GM13976 (cell line): Measurements from ENCODE around the gene SORBS1.

ENCODE experiments used
- DNase-seq: peaks from one replicate; pipeline ENCODE4 v3.0.0; 2012; ENCODE audit warnings: low spot score
- in situ Hi-C: fragments of 300-500 bp; cut with MboI; formaldehyde crosslinking; loops from one replicate; pipeline ENCODE4 v1.12.0; 2022; ENCODE audit warnings: low sequenced_read_pairs, mixed read lengths, inconsistent platforms; ENCODE audit not compliant: unreplicated experiment
- TF ChIP-seq, protein P1 (sequence below): IDR thresholded peaks from 2 replicates; pipeline ENCODE4 v1.5.1; 2012; ENCODE audit warnings: borderline replicate concordance, mild to moderate bottlenecking; ENCODE audit not compliant: insufficient read depth; ENCODE audit errors: extremely low read depth, missing control alignments, control extremely low read depth

SORBS1 gene

DNA sequence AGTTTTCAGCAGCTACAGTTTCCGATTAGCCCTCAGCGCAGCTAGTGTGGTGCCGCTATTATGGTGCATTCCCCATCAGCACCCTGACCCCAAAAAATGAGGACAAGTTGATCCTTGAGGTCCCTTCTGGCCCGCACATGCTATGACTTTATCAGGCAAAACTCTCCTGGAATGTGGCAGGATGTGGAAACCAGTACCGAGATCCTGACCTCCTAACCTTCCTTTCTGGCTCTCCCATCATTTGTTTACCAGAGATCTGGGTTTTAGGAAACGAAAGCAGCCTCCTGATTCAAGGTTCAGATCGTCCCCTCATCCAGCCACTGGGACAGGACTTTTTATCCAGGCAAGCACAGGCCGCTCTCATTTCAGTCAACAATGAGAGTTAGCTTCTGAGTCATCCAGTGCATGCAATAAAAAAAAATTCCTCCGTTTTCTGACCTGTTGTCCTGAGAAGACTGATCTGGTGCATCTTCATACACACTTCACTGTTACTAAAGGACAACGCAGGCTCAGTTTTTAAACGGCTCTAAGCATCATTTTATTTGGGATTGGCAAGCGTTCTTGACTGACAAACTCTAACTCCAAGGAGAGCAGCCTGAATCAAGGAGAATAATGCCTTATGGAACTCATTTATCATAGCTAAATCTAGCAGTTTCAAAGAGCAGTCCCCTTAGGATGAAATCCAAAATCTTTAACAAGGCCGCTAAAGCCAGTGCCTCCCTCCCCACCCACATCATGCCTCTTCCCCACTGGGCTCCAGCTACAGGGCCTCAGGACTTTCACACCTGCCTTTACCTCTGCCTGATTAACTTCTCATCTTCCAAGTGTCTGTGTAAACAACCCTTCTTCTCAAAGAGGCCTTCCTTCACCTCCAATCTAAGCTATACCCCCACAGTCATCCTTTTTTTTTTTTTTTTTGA, 287.5 kb downstream of the SORBS1 start:
- TF ChIP-seq, protein P1, sequence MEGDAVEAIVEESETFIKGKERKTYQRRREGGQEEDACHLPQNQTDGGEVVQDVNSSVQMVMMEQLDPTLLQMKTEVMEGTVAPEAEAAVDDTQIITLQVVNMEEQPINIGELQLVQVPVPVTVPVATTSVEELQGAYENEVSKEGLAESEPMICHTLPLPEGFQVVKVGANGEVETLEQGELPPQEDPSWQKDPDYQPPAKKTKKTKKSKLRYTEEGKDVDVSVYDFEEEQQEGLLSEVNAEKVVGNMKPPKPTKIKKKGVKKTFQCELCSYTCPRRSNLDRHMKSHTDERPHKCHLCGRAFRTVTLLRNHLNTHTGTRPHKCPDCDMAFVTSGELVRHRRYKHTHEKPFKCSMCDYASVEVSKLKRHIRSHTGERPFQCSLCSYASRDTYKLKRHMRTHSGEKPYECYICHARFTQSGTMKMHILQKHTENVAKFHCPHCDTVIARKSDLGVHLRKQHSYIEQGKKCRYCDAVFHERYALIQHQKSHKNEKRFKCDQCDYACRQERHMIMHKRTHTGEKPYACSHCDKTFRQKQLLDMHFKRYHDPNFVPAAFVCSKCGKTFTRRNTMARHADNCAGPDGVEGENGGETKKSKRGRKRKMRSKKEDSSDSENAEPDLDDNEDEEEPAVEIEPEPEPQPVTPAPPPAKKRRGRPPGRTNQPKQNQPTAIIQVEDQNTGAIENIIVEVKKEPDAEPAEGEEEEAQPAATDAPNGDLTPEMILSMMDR, result no peak

DNA sequence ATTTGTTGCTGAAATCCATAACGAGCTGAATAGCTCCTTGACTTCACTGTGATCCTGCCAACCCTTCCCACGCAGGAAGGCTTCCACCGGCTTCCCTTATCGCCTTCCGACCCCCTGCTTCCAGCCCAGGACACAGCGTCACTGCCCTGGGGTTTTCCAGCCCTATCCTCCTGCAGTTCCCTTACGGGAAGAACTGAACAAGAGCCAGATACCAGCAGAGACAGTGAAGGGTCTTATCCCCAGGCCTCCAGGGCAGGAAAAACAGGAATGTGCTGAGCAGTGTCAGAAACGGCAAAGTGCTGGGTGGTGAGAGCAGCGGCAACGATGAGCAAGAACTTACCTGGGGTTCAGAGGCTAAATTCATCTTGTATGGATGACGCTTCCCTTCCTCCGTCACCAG, 292.7 kb downstream of the SORBS1 start:
- DNase-seq, result no peak
- in situ Hi-C loops, result no loop called here
- TF ChIP-seq, protein P1, result no peak

More for the DNA sequence above, 287.5 kb downstream of the SORBS1 start:
- in situ Hi-C loops, result no loop called here
- no peak for DNase-seq

DNA sequence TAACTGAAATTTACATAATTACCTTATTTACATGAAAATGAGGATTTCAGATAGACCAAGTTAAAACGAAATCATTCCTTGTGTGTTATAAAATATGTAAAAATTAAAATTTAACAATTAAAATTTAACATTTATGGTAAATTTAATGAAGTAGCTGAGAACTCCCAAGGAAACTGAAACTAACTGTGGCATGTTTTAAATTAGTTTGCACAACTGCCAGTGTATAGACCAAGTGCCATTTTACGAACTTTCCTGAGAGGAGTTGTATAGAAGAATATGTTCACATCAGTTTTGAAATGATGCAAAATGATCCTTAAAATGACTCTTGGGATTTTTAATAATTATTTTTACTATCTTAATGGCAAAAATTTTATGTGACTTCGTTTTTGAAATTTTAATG, 293.9 kb downstream of the SORBS1 start:
- TF ChIP-seq, protein P1, result no peak
- in situ Hi-C loops, result no loop called here
- no peak for DNase-seq

DNA sequence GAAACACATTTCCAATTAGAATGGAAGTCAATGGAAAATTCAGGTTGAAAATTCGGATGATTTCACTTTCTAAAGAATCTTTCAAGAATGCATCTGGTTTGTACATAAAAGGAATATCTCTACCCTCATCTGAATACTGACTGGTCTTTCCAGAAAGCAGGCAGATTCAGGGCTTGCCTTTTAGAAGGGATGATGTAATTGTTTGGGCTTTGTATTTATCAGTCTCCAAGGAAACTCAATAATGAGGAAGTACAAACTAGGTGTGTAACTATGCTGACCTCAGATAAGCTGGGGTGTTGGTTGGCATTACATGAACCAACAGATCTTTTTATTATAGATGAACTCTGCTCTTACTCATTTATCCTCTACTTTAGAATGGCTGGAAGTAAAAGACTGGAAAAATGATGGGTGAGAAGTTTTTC, 294.5 kb downstream of the SORBS1 start:
- in situ Hi-C loops, result no loop called here

DNA sequence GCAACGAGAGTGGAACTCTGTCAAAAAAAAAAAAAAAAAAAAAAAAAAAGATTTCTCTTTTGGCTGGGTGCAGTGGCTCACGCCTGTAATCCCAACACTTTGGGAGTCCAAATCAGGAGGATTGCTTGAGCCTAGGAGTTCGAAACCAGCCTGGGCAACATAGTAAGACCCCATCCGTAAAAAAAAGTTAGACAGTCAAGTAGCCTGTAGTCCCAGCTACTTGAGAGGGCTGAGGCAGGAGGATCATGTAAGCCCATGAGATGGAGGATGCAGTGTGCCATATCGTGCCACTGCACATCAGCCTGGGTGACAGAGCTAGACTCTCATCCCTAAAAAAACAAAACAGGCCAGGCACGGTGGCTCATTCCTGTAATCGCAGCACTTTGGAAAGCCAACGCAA, 295.6 kb downstream of the SORBS1 start:
- in situ Hi-C loops, result no loop called here
- no peak for DNase-seq
- TF ChIP-seq, protein P1, result no peak

More for the DNA sequence above, 294.5 kb downstream of the SORBS1 start:
- peak; percentile 80 for DNase-seq
- TF ChIP-seq, protein P1, result no peak

DNA sequence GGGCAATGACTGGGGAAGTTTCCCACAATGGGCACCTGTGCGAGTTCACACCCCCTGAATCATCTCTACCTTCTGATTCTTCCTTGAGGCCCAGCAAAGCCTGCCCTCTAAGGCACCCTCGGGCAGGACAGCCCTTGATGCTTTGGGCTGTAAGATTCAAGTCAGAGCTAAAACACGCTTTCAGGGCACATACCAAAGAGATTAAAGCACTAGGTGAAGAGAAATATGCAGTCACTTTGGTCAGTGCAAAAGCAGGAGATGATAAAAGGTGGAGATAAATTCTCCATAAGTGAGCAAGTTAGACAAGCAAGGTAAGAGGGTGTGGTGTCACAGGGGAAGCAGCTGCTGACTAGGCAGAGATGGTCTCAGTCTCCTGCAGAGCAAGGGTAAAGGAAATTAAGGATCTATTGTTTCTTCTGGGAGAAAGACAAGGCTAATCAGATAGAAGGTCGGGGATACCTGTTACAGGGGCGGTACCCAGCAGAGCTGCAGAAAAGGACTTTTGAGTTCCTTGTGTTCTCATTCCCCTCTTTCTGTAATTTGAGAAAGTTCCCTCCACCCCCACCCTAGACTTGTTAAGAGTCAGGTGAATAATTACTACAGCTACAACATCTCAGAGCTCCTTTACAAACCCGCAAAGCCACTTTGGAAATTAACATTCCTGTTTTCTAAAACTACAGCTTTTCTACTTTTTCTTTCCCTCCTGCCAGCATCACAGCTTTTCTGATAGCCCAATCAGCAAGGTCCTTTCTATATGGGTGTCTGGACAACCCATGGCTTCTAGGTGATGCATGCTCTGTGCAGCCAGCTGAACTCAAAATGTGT, 296.7 kb downstream of the SORBS1 start:
- DNase-seq, result no peak
- in situ Hi-C loops, result no loop called here
- TF ChIP-seq, protein P1, result no peak
